ENCODE results near the gene IFT88. TPM values are rescaled to one million over a fixed set of nuclear protein-coding genes. Genes with fewer than 3 reads are reported as not detected.

IFT88 gene
- total and polyA plus RNA-seq, 2 of the 8 experiments (the other 6 are each of a cell fraction or from before 2014, with no cell fraction given) = 1.7 to 5.8 TPM

DNA sequence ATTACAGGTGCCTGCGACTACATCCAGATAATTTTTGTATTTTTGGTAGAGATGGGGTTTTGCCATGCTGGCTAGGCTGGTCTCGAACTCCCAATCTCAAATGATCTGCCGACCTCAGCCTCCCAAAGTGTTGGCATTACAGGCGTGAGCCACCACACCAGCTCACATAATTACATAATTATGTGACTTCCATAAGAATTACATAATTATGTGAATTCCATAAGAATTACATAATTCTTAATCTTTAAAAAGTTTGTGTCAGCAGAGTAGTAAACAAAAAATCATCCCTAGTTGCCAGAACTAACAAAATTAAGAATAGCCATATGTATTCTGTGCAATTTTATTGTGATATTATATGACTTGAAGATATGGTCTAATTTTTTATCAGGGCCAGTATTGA lies 25.6 kb downstream of the IFT88 start (continued):
- TF ChIP-seq, protein P1, sequence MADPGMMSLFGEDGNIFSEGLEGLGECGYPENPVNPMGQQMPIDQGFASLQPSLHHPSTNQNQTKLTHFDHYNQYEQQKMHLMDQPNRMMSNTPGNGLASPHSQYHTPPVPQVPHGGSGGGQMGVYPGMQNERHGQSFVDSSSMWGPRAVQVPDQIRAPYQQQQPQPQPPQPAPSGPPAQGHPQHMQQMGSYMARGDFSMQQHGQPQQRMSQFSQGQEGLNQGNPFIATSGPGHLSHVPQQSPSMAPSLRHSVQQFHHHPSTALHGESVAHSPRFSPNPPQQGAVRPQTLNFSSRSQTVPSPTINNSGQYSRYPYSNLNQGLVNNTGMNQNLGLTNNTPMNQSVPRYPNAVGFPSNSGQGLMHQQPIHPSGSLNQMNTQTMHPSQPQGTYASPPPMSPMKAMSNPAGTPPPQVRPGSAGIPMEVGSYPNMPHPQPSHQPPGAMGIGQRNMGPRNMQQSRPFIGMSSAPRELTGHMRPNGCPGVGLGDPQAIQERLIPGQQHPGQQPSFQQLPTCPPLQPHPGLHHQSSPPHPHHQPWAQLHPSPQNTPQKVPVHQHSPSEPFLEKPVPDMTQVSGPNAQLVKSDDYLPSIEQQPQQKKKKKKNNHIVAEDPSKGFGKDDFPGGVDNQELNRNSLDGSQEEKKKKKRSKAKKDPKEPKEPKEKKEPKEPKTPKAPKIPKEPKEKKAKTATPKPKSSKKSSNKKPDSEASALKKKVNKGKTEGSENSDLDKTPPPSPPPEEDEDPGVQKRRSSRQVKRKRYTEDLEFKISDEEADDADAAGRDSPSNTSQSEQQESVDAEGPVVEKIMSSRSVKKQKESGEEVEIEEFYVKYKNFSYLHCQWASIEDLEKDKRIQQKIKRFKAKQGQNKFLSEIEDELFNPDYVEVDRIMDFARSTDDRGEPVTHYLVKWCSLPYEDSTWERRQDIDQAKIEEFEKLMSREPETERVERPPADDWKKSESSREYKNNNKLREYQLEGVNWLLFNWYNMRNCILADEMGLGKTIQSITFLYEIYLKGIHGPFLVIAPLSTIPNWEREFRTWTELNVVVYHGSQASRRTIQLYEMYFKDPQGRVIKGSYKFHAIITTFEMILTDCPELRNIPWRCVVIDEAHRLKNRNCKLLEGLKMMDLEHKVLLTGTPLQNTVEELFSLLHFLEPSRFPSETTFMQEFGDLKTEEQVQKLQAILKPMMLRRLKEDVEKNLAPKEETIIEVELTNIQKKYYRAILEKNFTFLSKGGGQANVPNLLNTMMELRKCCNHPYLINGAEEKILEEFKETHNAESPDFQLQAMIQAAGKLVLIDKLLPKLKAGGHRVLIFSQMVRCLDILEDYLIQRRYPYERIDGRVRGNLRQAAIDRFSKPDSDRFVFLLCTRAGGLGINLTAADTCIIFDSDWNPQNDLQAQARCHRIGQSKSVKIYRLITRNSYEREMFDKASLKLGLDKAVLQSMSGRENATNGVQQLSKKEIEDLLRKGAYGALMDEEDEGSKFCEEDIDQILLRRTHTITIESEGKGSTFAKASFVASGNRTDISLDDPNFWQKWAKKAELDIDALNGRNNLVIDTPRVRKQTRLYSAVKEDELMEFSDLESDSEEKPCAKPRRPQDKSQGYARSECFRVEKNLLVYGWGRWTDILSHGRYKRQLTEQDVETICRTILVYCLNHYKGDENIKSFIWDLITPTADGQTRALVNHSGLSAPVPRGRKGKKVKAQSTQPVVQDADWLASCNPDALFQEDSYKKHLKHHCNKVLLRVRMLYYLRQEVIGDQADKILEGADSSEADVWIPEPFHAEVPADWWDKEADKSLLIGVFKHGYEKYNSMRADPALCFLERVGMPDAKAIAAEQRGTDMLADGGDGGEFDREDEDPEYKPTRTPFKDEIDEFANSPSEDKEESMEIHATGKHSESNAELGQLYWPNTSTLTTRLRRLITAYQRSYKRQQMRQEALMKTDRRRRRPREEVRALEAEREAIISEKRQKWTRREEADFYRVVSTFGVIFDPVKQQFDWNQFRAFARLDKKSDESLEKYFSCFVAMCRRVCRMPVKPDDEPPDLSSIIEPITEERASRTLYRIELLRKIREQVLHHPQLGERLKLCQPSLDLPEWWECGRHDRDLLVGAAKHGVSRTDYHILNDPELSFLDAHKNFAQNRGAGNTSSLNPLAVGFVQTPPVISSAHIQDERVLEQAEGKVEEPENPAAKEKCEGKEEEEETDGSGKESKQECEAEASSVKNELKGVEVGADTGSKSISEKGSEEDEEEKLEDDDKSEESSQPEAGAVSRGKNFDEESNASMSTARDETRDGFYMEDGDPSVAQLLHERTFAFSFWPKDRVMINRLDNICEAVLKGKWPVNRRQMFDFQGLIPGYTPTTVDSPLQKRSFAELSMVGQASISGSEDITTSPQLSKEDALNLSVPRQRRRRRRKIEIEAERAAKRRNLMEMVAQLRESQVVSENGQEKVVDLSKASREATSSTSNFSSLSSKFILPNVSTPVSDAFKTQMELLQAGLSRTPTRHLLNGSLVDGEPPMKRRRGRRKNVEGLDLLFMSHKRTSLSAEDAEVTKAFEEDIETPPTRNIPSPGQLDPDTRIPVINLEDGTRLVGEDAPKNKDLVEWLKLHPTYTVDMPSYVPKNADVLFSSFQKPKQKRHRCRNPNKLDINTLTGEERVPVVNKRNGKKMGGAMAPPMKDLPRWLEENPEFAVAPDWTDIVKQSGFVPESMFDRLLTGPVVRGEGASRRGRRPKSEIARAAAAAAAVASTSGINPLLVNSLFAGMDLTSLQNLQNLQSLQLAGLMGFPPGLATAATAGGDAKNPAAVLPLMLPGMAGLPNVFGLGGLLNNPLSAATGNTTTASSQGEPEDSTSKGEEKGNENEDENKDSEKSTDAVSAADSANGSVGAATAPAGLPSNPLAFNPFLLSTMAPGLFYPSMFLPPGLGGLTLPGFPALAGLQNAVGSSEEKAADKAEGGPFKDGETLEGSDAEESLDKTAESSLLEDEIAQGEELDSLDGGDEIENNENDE (IDR thresholded peaks at IDR 0.05; ENCODE audit: insufficient replicate concordance, low read length) = no peak
- TF ChIP-seq JUN (IDR thresholded peaks at IDR 0.05; ENCODE audit: low read depth, low read length) (no peak), TAF1 (IDR thresholded peaks at IDR 0.05; ENCODE audit: low read depth, low read length) (no peak), TAF7 (optimal IDR thresholded peaks at IDR 0.05; ENCODE audit: borderline replicate concordance, low read depth, low read length) (no peak), EP300 (IDR thresholded peaks at IDR 0.05; ENCODE audit: borderline replicate concordance in 1 of 2, low read depth in 2 of 2, low read length in 2 of 2) (no peak), JUND (IDR thresholded peaks at IDR 0.05; ENCODE audit: low read length) (no peak), GTF2F1 (IDR thresholded peaks at IDR 0.05; ENCODE audit: borderline replicate concordance, low read depth, low read length) (no peak), RAD21 (IDR thresholded peaks at IDR 0.05 in 1 of 2, conservative IDR thresholded peaks at IDR 0.05 in 1 of 2; ENCODE audit: low read depth in 2 of 2, low read length in 2 of 2) (no peak), RNF2 (IDR thresholded peaks at IDR 0.05; ENCODE audit: borderline replicate concordance, low read depth, low read length, missing control alignments, poor library complexity, severe bottlenecking) (no peak), CBX5 (IDR thresholded peaks at IDR 0.05; ENCODE audit: low read depth, low read length) (no peak)

All from H1 (cell line).